ENCODE results near the gene SLC8B1. TPM values are rescaled to one million over a fixed set of nuclear protein-coding genes. Genes with fewer than 3 reads are reported as not detected.

The SLC8B1 gene
- total and polyA plus RNA-seq, 2 donors (not counting 3 experiments of a cell fraction or from before 2014, with no cell fraction given), result 29.9 to 45.4 TPM

- Histone ChIP-seq H3K36me3 (ENCODE audit: control insufficient read depth in 2 of 2, extremely low read depth in 1 of 2, insufficient read depth in 2 of 2, low read length in 2 of 2) (peaks cover 0 to 19% of the 10 kb centered on the region in 2 experiments), H3K79me2 (ENCODE audit: control insufficient read depth, insufficient read depth, low read length) (no peaks in the 10 kb centered on the region), H2AFZ (ENCODE audit: low read depth, low read length) (no peak overlapping the region), H3K4me3 (replicated peaks in 1 of 3; ENCODE audit: insufficient read depth in 1 of 3, low read depth in 1 of 3, low read length in 3 of 3) (no peak overlapping the region), H3K27ac (ENCODE audit: insufficient read depth, low read depth, low read length) (no peak overlapping the region), H3K9me3 (replicated peaks; ENCODE audit: control insufficient read depth, insufficient read depth, low read length) (no peaks in the 10 kb centered on the region), H3K9me1 (replicated peaks; ENCODE audit: control insufficient read depth, extremely low read depth, insufficient read depth, low read length) (no peaks in the 10 kb centered on the region), H3K27me3 (ENCODE audit: control insufficient read depth in 2 of 2, insufficient read depth in 2 of 2, low read length in 2 of 2) (no peaks in the 10 kb centered on the region), H4K20me1 (replicated peaks; ENCODE audit: control insufficient read depth, extremely low read depth, insufficient read depth, low read length) (no peaks in the 10 kb centered on the region), H3K9ac (replicated peaks; ENCODE audit: extremely low read depth, insufficient read depth, low read length) (no peak overlapping the region), H3K4me2 (ENCODE audit: insufficient read depth, low read length) (no peak overlapping the region), H3K4me1 (ENCODE audit: control insufficient read depth, extremely low read depth, insufficient read depth, low read length) (no peaks in the 10 kb centered on the region)
- dilution Hi-C loops (cut with MboI; ENCODE audit: extremely low pct_ligation_motif_present, low sequenced_read_pairs) (no loop called here), intact Hi-C loops (cut with micrococcal nuclease) (no loop called here)
- no peak for TF ChIP-seq CTCF (IDR thresholded peaks at IDR 0.05; ENCODE audit: extremely low read depth in 1 of 2, insufficient read depth in 1 of 2, low read depth in 1 of 2, low read length in 2 of 2)
- no peak for TF ChIP-seq POLR2AphosphoS5 (IDR thresholded peaks at IDR 0.05; ENCODE audit: insufficient read depth, low read depth, low read length)
- no peak for TF ChIP-seq MAX (IDR thresholded peaks at IDR 0.05; ENCODE audit: insufficient read depth, insufficient read length)
- no peak for TF ChIP-seq GATA2 (IDR thresholded peaks at IDR 0.05; ENCODE audit: insufficient read depth, insufficient read length, low read depth, low read length)
- no peak for TF ChIP-seq EZH2 (IDR thresholded peaks at IDR 0.05; ENCODE audit: borderline replicate concordance, low read depth, low read length, severe bottlenecking)
- no peak for TF ChIP-seq MYC (IDR thresholded peaks at IDR 0.05; ENCODE audit: low read depth, low read length)
- TF ChIP-seq JUN (IDR thresholded peaks at IDR 0.05; ENCODE audit: borderline replicate concordance, insufficient read depth, insufficient read length, low read depth), result no peak
- no peak for TF ChIP-seq POLR2A (IDR thresholded peaks at IDR 0.05; ENCODE audit: low read depth, low read length)
- TF ChIP-seq FOS (IDR thresholded peaks at IDR 0.05; ENCODE audit: borderline replicate concordance, insufficient read depth, low read length), result no peak
- FAIRE-seq, result no peak
- BruUV-seq (replicated peaks), result no TSS peak
- DNase-seq (ENCODE audit: low read depth, low spot score), result no peak
- POLR2A ChIA-PET, result no interaction called here
- CTCF ChIA-PET, result no interaction called here
Measured at GRCh38 chr12:113268621-113269020, 66.3 kb downstream of the SLC8B1 start.
